KOPT-K1 (cell line): ENCODE results near the gene PVR.
"Not testable (repeated sequence)": the region's sequence is repeated elsewhere in the genome, so short reads cannot be mapped to it uniquely, and the experiment has no call there.

ENCODE experiments used
- H3K27ac ChIP-seq: fragments of 200-600 bp; sonication (generic); 2 replicates; pipeline ENCODE4 v1.5.1; 2016; ENCODE audit warnings: antibody characterized with exemption, mild to moderate bottlenecking, low read depth, low read length; ENCODE audit not compliant: poor library complexity, severe bottlenecking
- H3K36me3 ChIP-seq: fragments of 200-600 bp; sonication (generic); 2 replicates; pipeline ENCODE4 v1.5.1; 2017; ENCODE audit warnings: antibody characterized with exemption, mild to moderate bottlenecking, low read length, moderate library complexity; ENCODE audit not compliant: insufficient read depth
- H3K9me3 ChIP-seq: fragments of 200-600 bp; sonication (generic); 2 replicates; pipeline ENCODE4 v1.5.1; 2017; ENCODE audit warnings: antibody characterized with exemption, low read length, mild to moderate bottlenecking; ENCODE audit not compliant: insufficient read depth, poor library complexity, severe bottlenecking

PVR gene

DNA sequence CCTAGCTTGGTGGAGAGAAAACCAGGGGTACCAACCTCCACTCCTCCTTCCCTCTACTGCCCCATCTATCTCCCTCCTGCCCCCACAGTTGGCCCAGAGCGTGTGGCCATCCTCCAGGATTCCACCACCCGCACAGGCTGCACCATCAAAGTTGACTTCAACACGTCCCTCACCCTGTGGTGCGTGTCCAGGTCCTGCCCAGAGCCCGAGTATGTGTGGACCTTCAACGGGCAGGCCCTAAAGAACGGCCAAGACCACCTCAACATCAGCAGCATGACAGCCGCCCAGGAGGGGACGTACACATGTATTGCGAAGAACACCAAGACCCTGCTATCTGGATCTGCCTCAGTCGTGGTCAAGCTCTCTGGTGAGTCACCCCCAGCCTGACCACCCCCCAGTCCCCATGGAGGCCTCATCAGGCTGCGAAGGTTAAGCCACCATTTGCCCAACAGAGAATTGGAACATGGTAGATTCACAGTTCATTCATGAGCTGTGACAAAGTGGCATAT, 61.8 kb downstream of the PVR start:
- no peaks in the 10 kb centered on the region for H3K36me3 ChIP-seq

DNA sequence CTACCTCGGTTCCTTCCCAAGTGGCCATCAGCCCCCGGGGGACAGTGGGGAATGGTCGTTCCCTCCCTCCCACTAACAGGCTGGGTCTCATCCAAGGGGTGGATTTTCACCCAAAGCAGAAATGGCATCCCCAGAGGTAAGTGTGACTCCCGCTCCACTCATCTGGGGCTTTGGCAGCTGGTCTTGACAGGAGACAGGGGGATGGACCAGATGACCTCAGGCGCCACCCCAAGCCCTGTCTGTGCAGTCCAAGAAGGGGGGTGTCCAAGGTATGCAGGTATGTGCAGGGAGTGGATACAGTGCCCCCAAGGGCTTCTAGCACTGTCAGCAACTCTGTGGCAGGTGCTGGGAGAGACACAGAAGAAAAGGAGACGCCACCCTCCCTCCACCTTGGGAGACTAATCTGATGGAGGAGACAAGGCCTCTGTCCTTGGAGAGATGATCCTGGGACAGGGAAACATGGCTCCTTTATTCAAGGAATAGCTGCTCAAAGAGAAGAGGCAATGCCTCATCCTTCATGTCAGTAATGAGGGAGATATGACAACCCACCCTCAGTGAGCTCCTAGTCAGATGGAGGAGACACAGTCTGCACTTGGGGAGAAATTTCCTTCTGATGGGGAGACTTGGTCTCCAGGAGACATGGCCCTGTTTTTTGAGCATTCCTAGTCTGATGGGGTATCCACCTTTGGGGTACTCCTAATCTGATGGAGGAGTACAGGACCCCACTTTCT, 63.0 kb downstream of the PVR start:
- no peaks in the 10 kb centered on the region for H3K9me3 ChIP-seq
- H3K27ac ChIP-seq, result no peak overlapping the region
- no peaks in the 10 kb centered on the region for H3K36me3 ChIP-seq

More for the DNA sequence above, 61.8 kb downstream of the PVR start:
- Histone ChIP-seq H3K9me3 (no peaks in the 10 kb centered on the region), H3K27ac (no peak overlapping the region)

DNA sequence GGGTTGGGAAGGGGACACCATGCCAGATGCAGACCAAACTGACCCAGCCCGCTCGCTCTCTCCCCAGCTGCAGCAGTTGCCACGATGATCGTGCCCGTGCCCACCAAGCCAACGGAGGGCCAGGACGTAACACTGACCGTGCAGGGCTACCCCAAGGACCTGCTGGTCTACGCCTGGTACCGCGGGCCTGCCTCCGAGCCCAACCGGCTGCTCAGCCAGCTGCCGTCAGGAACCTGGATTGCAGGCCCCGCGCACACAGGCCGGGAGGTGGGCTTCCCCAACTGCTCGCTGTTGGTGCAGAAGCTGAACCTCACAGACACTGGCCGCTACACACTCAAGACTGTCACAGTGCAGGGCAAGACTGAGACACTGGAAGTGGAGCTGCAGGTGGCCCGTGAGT, 64.1 kb downstream of the PVR start:
- Histone ChIP-seq H3K9me3 (no peaks in the 10 kb centered on the region), H3K36me3 (no peaks in the 10 kb centered on the region)

DNA sequence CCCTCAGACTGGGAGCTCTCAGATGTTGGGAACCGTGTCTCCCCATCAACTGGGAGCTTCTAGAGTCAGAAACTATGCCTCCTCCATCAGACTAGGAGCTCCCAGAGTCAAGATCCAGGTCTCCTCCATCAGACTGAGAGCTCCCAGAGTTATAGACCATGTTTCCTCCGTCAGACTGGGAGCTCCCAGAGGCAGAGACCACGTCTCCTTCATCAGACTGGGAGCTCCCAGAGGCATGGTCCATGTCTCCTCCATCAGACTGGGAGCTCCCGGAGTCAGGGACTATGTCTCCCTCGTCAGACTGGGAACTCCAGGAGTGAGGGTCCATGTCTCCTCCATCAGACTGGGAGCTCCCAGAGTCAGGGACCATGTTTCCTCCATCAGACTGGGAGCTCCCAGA, 65.2 kb downstream of the PVR start:
- Histone ChIP-seq H3K9me3 (no peaks in the 10 kb centered on the region), H3K27ac (no peak overlapping the region), H3K36me3 (no peaks in the 10 kb centered on the region)

More for the DNA sequence above, 64.1 kb downstream of the PVR start:
- no peak overlapping the region for H3K27ac ChIP-seq

- H3K27ac ChIP-seq, H3K9me3 ChIP-seq, H3K36me3 ChIP-seq: not testable (repeated sequence)
Observed at GRCh38 chr19:44709434-44710266, 65.9 kb downstream of the PVR start.

DNA sequence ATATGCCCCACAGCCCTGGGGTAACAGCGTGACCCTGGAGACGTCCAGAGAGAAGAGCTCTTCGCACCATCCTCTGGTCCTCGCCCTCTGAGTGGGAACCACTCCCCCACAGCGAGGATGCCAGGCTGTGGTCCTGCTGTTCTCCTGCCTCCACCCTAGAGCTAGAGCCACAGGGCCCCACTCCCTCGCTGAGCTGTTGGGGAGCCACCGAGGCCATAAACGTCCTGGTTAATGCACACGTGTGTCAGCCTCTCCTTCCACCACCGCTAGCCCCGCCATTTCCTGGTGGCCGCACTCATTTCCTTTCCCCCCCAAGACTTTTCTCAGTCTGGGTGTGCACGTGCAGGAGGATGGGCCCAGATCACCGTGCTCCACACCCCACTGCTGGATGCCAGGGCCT, 66.8 kb downstream of the PVR start:
- no peak overlapping the region for H3K27ac ChIP-seq

DNA sequence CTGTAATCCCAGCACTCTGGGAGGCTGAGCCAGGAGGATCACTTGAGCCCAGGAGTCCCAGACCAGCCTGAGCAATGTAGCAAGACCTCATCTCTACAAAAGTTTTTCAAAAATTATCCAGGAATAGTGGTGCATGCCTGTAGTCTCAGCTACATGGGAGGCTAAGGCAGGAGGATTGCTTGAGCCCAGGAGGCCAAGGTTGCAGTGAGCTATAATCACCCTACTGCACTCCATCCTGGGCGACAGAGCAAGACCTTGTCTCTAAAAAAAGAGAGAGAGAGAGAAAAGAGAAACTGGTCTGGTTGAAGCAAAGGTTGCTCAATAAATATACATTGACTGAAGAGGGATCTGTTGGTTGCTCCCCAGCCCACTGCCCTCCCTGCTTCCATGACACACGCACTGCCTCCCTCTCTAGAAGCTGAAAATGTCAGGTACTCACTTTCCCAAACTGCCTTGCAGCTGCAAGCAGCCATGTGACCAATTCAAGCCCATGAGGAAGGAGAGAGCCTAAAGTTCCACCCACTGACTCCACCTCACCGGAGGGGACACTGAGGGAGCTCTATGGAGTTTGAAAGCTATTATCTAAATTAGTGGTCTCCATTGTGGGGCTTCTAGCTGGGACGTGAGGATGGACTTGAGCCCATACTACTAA, 69.3 kb downstream of the PVR start:
- Histone ChIP-seq H3K27ac (no peak overlapping the region), H3K36me3 (no peaks in the 10 kb centered on the region), H3K9me3 (peaks cover 9% of the 10 kb centered on the region)

More for the DNA sequence above, 66.8 kb downstream of the PVR start:
- Histone ChIP-seq H3K9me3 (peaks cover 9% of the 10 kb centered on the region), H3K36me3 (no peaks in the 10 kb centered on the region)
